Measurements from ENCODE around the gene DNAL4.
"Not testable (repeated sequence)": the region's sequence is repeated elsewhere in the genome, so short reads cannot be mapped to it uniquely, and the experiment has no call there.

DNAL4 gene

DNA sequence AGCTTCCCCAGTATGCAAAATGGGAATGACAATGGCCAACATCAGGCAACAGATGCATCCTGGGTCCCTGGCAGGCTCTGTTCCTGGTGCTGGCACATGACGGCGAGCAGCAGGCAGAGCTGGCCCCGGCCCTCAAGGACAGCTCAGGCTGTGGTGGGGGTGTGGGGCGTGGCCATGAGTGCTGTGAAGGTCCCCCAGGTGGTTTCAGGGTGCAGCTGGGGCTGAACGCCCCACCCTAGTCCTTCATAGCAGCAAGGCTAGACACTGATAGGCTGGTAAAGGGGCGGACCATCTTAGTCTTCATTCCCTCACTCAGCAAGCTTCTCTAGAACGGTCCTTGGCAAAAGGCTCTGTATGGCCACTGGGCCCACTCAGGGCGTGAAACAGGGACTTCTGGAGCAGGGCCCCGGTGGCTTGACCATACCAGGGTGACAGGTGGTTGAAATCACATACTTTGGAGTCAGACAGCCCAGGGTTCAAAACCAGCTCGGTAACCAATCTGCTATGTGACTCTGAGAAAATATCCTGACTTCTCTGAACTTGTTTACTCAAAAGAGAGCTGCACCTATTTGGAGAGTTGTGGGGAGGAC lies 34.8 kb upstream of the DNAL4 start:
- H3K4me3 ChIP-seq: no peak overlapping the region
- no peak overlapping the region for H3K27ac ChIP-seq

- no peak overlapping the region for H3K4me3 ChIP-seq
- no peak overlapping the region for H3K27ac ChIP-seq
Observed at GRCh38 chr22:38828191-38828590, 34.2 kb upstream of the DNAL4 start.

GRCh38 chr22:38827510-38827909 lies 33.6 kb upstream of the DNAL4 start:
- H3K4me3 ChIP-seq: no peak overlapping the region
- H3K27ac ChIP-seq: no peak overlapping the region

GRCh38 chr22:38826801-38827200 lies 32.9 kb upstream of the DNAL4 start:
- Histone ChIP-seq H3K27ac (no peak overlapping the region), H3K4me3 (no peak overlapping the region)

GRCh38 chr22:38826386-38826785 lies 32.4 kb upstream of the DNAL4 start:
- Histone ChIP-seq H3K27ac (no peak overlapping the region), H3K4me3 (no peak overlapping the region)

GRCh38 chr22:38824585-38824984 lies 30.6 kb upstream of the DNAL4 start:
- H3K27ac ChIP-seq: no peak overlapping the region

GRCh38 chr22:38823637-38824036 lies 29.7 kb upstream of the DNAL4 start:
- Histone ChIP-seq H3K27ac (no peak overlapping the region), H3K4me3 (no peak overlapping the region)

More at GRCh38 chr22:38824585-38824984, 30.6 kb upstream of the DNAL4 start:
- H3K4me3 ChIP-seq: no peak overlapping the region

DNA sequence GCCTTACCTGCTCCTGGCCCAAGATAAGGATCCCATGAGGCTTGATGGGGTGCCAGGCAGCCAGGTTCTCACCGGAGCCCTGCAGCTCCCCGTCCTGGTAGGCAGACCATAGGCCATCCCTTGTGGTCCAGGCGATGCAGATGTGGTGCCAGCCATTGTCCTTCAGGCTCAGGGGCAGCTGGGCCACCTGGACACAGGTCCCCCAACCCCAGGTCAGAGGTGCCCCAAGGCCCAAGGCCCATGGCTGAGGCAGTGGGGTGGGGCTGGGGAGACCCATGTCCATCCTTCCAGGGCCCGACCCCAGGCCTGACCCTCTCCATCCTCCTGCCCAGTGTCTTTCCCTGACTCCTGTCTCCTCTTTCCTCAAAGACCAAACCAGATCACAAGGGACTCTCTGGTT lies 29.1 kb upstream of the DNAL4 start:
- Histone ChIP-seq H3K27ac (no peak overlapping the region), H3K4me3 (no peak overlapping the region)

- Histone ChIP-seq H3K4me3 (no peak overlapping the region), H3K27ac (no peak overlapping the region)
Observed at GRCh38 chr22:38820020-38820419, 26.1 kb upstream of the DNAL4 start.

DNA sequence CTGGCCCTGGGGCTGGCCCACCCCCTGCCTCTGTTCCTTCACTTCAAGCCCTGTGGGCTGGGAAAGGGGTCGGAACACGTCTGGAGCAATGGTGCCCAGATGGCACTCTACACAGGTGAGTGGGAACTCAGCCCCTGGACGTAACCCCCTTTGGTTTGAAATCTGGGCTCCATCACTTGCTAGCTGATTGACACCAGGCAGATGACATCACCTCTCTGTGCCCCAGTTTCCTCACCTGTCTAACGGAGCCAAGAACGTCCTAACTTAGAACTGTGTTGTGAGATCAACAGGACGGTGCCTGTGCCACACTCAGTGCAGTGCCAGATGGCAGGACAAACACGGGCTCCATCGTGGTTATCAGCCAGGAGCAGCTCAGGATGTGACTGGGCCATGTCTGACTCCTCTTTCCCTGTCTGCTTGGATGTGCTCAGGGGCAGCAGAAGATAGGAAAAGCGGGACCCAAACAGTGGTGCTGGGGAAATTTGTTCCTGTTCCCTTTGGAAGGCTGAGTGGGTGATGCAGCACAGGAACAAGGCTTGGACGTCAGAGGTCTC lies 25.5 kb upstream of the DNAL4 start:
- H3K4me3 ChIP-seq: no peak overlapping the region

DNA sequence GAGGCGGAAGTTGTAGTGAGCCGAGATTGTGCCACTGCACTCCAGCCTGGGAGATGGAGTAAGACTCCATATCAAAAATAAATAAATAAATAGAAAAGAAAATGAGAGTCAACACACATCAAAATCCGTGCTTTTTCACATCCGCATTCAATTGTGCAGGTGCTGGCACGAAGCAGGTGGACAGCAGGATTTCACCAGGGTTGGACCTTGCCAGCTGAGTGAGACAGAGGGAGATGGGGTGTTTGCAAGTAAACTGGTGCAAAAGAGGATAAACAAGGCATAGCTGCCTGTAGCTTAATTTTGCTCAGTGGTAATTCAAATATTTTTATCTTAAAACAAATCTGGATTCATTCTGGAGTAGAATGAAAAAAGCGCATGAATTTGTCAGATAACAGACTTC lies 23.3 kb upstream of the DNAL4 start:
- no peak overlapping the region for H3K27ac ChIP-seq
- H3K4me3 ChIP-seq: no peak overlapping the region

More for the DNA sequence above, 25.5 kb upstream of the DNAL4 start:
- no peak overlapping the region for H3K27ac ChIP-seq

DNA sequence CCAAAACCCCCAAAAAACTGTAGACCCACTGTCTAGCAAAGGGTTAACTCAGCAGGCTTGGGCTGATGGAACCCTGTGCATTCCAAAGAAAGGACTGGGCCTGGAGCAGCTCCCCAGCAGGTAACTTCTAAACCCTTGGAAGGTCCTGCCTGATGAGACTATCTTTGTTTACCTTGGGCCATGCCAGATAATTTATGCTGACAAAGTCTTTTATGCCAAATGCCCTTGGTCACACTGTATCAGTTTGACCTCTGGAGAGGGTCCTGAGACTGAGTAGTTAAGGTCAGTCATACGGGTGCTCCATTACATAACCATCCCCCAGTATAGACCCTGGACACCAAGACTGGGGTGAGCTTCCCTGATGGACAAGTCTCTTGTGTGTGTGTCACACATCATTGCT lies 21.9 kb upstream of the DNAL4 start:
- Histone ChIP-seq H3K27ac (no peak overlapping the region), H3K4me3 (no peak overlapping the region)

- Histone ChIP-seq H3K4me3 (no peak overlapping the region), H3K27ac (no peak overlapping the region)
Observed at GRCh38 chr22:38811241-38811640, 17.3 kb upstream of the DNAL4 start.

- not testable (repeated sequence) for H3K4me3 ChIP-seq, H3K27ac ChIP-seq
Observed at GRCh38 chr22:38805041-38805593, 11.2 kb upstream of the DNAL4 start.

DNA sequence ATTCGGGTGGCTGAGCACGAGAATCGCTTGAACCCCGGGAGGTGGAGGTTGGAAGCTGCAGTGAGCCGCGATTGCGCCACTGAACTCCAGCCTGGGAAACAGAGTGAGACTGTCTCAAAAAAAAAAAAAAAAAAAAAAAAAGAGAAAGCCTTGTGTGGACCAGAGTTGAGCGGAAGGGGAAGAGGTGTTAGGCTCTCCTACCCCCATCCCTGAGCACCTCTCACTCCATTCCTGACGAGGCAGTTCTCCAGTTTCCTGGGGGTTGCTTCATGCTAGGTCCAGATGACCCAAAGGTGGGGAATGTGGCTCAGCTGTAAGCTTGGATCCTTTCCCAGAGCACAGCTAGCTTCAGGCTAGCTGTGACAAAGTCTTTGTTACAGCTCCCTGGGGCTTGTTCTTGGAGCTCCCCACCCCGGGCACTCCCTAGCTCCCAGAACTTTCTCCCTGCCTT lies 8.8 kb upstream of the DNAL4 start:
- H3K4me3 ChIP-seq: no peak overlapping the region
- H3K27ac ChIP-seq: no peak overlapping the region

GRCh38 chr22:38799265-38800002 lies 5.5 kb upstream of the DNAL4 start:
- no peak overlapping the region for H3K4me3 ChIP-seq
- no peak overlapping the region for H3K27ac ChIP-seq

DNA sequence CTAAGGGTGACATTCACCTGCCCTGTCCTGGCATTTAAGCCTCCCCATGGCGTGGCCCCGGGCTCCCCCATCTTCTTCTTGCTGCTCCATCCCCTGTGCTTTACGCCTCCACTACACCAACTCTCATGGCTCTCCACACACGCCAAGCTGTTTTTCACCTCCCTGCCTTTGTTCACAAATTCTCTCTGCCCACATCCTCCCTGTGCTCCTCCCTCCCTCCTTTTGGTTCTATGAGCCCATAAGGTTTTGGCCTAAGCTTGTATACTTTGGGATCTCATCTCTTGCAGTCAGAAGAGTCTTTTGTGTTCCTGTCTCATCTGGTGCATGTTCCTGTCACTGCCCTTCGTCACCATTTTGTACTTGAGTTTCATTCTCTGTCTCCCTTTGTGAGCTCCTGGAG lies 4.6 kb upstream of the DNAL4 start:
- no peak overlapping the region for H3K27ac ChIP-seq
- no peak overlapping the region for H3K4me3 ChIP-seq

- no peak overlapping the region for H3K4me3 ChIP-seq
Observed at GRCh38 chr22:38796262-38796957, 2.5 kb upstream of the DNAL4 start.

GRCh38 chr22:38795569-38795968 lies 1.6 kb upstream of the DNAL4 start:
- H3K4me3 ChIP-seq: no peak overlapping the region

More at GRCh38 chr22:38796262-38796957, 2.5 kb upstream of the DNAL4 start:
- no peak overlapping the region for H3K27ac ChIP-seq

DNA sequence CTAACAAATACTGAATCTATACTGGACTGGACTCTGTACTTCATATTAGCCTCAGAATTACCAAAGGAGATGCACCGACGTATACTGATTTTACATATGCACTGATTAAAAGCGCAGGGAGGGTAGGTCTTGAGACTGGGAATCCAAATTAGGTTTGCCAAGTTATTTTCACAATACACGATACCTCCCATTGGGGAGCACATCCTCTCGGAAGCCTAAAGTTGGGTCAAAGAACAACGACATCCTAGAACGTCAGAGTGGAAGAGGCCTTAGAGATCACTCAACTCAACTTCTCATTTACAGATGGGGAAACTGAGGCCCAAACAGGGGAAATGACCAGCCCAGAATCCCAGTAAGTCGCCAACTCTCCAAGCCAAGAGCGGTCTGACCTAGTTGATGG lies 626 bp downstream of the DNAL4 start:
- Histone ChIP-seq H3K27ac (peak overlapping the region; percentile 33 to 92 (median 84)), H3K4me3 (peak overlapping the region; percentile 57 to 88 (median 80))

More at GRCh38 chr22:38795569-38795968, 1.6 kb upstream of the DNAL4 start:
- no peak overlapping the region for H3K27ac ChIP-seq

All from skin epidermis (tissue), 12 donors.